Epithelial cell of esophagus (primary cell): ENCODE data around the gene NOTCH1.

Experiments used
- DNase-seq: peaks from one replicate; pipeline ENCODE4 v3.0.0; 2010; ENCODE audit warnings: low read depth
- H3K4me3 ChIP-seq: 2 replicates; pipeline ENCODE4 v1.5.1; 2011; ENCODE audit warnings: mild to moderate bottlenecking, low read length, control low read depth
- TF ChIP-seq, protein P1 (sequence below): IDR thresholded peaks from 2 replicates; pipeline ENCODE4 v1.5.1; 2011; ENCODE audit warnings: low read depth, mild to moderate bottlenecking, low read length, control low read depth, inconsistent platforms; ENCODE audit not compliant: insufficient read depth; ENCODE audit errors: missing control alignments

The NOTCH1 gene

DNA sequence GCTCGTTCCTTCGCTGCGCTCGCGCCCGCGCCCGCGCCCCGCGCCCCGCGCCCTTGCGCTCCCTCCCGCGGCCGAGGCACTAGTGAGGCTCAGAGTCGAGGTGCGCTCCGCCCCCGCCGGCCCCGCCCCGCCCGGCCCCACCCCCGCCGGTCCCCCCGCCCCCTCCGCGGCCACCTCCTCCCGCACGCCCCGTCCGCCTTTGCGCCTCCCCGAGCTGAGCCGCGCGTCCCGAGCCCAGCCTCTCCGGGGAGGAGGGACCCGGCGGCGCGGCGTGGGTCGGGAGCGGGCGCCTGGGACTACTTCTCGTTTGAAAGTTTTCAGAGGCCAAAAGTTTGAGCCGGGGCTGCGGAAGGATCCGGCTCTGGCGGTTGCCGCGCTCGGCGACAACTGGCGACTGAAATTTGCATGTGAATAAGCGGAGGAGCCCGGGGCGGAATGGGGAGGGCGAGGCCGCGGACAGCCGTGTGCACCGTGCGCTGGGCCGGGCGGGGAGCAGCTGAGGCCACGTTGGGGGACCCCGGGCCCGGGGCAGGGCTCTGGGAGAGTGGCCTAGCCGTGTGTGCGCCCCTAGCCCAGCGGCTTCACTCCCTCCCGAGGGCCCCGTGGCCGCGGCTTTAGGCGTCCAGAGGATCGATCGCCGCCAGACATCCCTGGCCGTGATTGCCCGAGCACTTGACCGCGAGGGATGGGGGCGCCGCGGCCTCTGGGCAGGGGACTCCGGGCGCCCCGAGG lies at the start of gene NOTCH1:
Gene NOTCH1 (minus strand): TSS at position 84 of the 732 bp plus-strand sequence. CDS start 262 bp downstream, outside the sequence.
- TF ChIP-seq, protein P1, sequence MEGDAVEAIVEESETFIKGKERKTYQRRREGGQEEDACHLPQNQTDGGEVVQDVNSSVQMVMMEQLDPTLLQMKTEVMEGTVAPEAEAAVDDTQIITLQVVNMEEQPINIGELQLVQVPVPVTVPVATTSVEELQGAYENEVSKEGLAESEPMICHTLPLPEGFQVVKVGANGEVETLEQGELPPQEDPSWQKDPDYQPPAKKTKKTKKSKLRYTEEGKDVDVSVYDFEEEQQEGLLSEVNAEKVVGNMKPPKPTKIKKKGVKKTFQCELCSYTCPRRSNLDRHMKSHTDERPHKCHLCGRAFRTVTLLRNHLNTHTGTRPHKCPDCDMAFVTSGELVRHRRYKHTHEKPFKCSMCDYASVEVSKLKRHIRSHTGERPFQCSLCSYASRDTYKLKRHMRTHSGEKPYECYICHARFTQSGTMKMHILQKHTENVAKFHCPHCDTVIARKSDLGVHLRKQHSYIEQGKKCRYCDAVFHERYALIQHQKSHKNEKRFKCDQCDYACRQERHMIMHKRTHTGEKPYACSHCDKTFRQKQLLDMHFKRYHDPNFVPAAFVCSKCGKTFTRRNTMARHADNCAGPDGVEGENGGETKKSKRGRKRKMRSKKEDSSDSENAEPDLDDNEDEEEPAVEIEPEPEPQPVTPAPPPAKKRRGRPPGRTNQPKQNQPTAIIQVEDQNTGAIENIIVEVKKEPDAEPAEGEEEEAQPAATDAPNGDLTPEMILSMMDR: no peak
- H3K4me3 ChIP-seq: peak within 1 kb of the TSS; percentile 94
- peak; percentile 97 for DNase-seq

DNA sequence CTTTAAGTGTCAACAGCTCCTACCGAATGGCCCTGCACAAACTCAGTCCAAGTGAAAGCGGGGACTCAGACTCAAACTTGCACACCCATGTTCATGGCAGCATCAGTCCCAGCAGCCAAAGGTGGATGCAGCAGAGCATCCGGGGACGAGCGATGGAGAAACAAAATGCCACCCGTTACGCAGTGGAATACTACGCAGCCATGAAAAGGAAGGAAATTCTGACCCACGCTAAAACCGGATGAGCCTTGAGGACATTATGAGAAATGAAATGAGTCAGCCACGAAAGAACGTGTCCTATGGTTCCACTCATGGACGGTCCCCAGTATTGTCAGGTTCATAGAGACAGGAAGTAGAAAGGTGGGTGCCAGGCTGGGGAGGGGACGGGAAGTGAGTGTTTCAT lies 48.6 kb upstream of the NOTCH1 start:
- TF ChIP-seq, protein P1: no peak
- DNase-seq: no peak
- no peak overlapping the region for H3K4me3 ChIP-seq

DNA sequence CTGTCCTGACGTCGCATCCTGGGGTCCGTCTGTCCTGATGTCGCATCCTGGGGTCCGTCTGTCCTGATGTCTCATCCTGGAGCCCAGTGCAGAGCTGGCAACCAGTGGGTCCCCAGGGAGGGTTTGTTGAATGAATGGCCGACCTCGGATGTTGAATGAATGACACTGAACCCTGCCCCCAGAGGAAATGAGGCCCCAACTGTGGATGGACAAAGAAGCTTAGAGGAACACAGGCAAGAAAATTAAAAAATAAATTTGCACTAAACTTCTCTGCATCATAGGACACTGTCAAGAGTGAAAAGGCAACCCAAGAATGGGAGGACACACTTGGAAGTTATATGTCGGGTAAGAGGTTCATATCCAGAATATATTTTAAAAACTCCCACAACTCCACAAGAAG lies 47.7 kb upstream of the NOTCH1 start:
- H3K4me3 ChIP-seq: no peak overlapping the region
- no peak for DNase-seq
- TF ChIP-seq, protein P1: no peak

DNA sequence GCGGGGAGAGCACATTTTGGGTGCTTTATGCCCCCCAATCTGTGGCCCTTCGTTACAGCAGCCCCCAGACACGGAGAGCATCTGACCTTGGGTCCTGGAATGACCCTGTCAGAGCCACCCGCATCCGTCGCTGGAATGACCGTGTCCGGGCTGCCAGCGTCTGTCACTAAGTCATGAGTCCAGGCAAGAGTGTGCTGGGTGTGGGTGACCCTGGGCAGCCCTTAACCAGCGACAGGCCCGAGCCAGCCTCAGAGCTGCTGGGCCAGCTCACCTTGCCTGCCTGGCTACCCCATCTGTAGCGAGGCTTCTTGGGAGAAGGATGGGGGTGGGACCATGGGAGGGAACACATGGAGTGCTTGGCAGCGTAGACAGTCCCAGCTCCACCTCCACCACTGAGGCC lies 46.8 kb upstream of the NOTCH1 start:
- TF ChIP-seq, protein P1: no peak
- no peak for DNase-seq
- H3K4me3 ChIP-seq: no peak overlapping the region

- no peak for DNase-seq
- TF ChIP-seq, protein P1: no peak
- no peak overlapping the region for H3K4me3 ChIP-seq
Measured at GRCh38 chr9:136590821-136591752, 45.2 kb upstream of the NOTCH1 start.

GRCh38 chr9:136589766-136590763 lies 44.2 kb upstream of the NOTCH1 start:
- no peak overlapping the region for H3K4me3 ChIP-seq
- TF ChIP-seq, protein P1: no peak
- DNase-seq: no peak
